GM23338 (cell line): ENCODE results near the gene NTF3.

Source experiments
- CREB1 ChIP-seq: fragments of 250-450 bp; sonication (Bioruptor Pico); IDR thresholded peaks from 2 replicates; pipeline ENCODE4 v1.5.0; 2020; ENCODE audit warnings: low read depth, mild to moderate bottlenecking, moderate library complexity
- CTCF ChIP-seq, 2 experiments: fragments of 200-600 bp in 1 of 2; sonication (generic) in 1 of 2; conservative IDR thresholded peaks; 2 replicates each; pipeline versions ENCODE4 v1.5.1 to v1.6.1; 2016 to 2017; ENCODE audit warnings: antibody characterized with exemption in 2 of 2, low read depth in 2 of 2, mild to moderate bottlenecking in 2 of 2, moderate library complexity in 1 of 2
- ETS1 ChIP-seq: IDR thresholded peaks from 2 replicates; pipeline ENCODE4 v1.6.1; 2016; ENCODE audit warnings: antibody characterized with exemption
- EZH2 ChIP-seq: fragments of 200-600 bp; sonication (generic); IDR thresholded peaks from one replicate; pipeline ENCODE4 v1.8.0; 2017; ENCODE audit warnings: antibody characterized with exemption, mild to moderate bottlenecking, low read depth; ENCODE audit not compliant: unreplicated experiment
- EZH2phosphoT487 ChIP-seq: fragments of 200-600 bp; sonication (generic); IDR thresholded peaks from one replicate; pipeline ENCODE4 v1.8.1; 2018; ENCODE audit warnings: antibody characterized with exemption; ENCODE audit not compliant: unreplicated experiment
- JUNB ChIP-seq: IDR thresholded peaks from one replicate; pipeline ENCODE4 v1.6.1; 2016; ENCODE audit warnings: antibody characterized with exemption; ENCODE audit not compliant: unreplicated experiment
- POLR2AphosphoS5 ChIP-seq: IDR thresholded peaks from 2 replicates; pipeline ENCODE4 v1.6.1; 2016; ENCODE audit warnings: antibody characterized with exemption, low read depth
- REST ChIP-seq: IDR thresholded peaks from one replicate; pipeline ENCODE4 v1.6.1; 2018; ENCODE audit warnings: antibody characterized with exemption; ENCODE audit not compliant: unreplicated experiment
- ZNF114 ChIP-seq: fragments of 250-450 bp; sonication (Bioruptor Pico); IDR thresholded peaks from 2 replicates; pipeline ENCODE4 v1.5.0; 2020; ENCODE audit warnings: mild to moderate bottlenecking, moderate library complexity

- TF ChIP-seq POLR2AphosphoS5 (no peak), CTCF (conservative IDR thresholded peaks at IDR 0.05; ENCODE audit: low read depth in 2 of 2) (no peak), CREB1 (CRISPR knock-in tag) (no peak), ZNF114 (CRISPR knock-in tag) (no peak), EZH2 (no peak), ETS1 (no peak), REST (no peak), EZH2phosphoT487 (no peak), JUNB (no peak)
These were observed 32.6 kb upstream of the NTF3 start for GRCh38 chr12:5399266-5399665.
